Measurements from ENCODE around the gene TMSB10.
"Not testable (repeated sequence)": the region's sequence is repeated elsewhere in the genome, so short reads cannot be mapped to it uniquely, and the experiment has no call there.

Gene TMSB10

DNA sequence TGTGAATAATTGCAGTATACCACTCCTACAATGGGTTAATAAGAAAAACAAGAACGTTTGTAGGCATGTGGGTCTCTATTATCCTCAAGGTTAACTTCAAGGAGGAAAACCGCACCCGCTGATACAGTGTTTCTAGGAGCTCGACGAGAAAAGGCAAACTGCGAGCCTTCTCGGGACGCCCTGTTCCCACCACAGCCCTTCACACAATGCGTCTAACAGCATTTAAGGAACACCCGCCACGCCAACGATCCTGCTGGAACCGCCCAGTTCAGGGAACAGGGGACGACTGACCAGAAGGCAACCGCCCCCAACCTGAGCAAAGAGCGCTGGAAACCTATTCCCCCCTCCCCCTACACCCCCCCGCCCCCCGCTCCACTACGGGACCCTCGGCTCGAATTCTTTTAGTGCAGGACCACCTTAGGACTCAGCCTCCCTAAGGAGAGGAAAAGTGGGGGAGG, 710 bp upstream of the TMSB10 start:
- peak; percentile 52 for DNase-seq (ENCODE audit: low spot score)

DNA sequence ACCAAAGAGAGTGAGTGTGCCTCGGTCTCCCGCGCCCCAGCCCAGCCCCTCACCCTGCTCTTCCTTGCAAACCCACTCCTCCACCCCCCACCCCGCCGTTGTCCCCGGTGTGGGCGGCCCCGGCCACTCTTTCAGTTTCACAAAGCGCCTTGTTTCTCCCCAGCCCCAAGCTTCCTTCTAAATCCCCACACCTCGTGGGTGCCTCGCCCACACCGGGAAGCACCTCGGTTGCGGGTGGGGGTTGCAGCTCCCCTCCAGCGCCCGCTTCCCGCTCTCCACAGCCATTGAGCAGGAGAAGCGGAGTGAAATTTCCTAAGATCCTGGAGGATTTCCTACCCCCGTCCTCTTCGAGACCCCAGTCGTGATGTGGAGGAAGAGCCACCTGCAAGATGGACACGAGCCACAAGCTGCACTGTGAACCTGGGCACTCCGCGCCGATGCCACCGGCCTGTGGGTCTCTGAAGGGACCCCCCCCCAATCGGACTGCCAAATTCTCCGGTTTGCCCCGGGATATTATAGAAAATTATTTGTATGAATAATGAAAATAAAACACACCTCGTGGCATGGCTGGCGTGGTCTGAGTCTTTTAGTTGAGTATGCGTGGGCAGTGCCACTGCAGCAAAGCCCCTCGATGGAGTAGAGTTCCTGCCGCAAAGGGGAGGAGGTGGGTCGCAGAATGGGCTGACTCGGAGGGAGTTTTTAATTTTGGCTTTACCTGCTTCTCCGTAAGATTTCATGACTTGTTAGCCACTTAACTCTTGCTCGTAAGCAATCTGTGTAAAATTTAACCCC, 848 bp downstream of the TMSB10 start:
- DNase-seq (ENCODE audit: low spot score), result peak; percentile 46

DNA sequence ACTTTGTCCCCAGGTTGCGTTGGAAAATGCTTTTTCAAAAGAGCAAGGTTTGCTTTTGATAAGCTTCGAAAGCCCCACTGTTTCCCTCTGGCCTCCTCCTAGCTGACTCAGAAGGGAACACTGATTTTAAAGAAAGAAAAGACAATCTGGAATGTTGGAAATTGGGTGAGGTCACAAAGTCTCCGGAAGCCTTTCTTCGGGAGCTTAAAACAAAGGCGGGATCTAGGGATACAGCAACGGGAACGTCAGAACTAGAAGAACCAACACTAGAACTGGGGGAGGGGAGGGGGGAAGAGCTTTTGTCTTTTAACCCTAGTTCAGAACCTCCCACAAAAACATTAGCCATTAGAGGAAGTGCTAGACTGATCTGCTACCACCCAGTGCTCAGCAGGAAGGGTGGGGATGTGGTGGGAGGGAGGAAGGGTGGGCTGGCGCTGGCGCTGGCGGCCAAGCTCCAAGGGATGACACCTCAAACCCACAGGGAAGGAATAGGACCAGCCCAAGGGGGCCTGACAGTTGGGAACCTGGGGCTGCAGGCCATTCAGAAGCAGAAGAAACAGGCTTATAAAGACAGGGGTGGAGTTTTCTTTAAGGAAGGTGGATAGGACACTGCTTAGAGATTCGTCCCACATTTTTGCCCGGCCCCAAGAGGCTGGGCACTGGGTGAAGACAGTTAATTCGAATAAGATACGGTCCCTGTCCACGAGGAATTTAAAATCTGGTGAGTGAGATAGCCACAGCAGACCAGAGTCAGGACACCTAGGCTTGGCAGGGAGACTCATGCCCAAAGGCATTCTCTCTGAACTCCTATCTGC, 1.7 kb downstream of the TMSB10 start:
- peak; percentile 72 for DNase-seq (ENCODE audit: low spot score)

DNA sequence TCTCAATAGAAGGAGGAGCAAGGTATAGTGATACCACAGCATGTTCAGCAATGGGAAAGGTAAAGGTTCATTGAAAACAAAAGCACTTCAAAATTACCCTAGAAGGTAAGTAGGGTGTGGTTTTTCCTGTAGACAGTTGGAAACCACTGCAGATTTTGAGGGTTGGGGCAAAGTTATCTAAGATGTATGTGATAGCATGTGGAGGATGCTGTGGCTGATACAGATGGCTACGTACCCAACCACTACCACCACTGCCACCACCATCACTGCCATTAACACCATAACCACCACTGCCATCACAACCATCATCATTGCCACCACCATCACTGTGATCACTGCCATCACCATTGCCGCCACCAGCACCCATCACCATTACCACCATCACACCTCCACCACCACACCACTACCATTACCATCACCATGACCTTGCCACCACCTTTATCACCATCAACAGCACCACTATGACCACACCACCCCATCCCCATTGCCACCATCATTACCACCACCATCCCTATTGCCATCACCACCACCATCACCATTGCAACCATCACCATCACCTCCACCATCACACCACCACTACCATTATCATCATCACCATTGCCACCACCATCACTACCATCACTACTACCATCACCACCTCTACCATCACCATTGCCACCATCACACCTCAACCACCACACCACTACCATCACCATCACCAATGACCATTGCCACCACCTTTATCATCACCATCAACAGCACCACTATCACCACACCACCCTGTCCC, 3.7 kb downstream of the TMSB10 start:
- peak; percentile 75 for DNase-seq (ENCODE audit: low spot score)

DNA sequence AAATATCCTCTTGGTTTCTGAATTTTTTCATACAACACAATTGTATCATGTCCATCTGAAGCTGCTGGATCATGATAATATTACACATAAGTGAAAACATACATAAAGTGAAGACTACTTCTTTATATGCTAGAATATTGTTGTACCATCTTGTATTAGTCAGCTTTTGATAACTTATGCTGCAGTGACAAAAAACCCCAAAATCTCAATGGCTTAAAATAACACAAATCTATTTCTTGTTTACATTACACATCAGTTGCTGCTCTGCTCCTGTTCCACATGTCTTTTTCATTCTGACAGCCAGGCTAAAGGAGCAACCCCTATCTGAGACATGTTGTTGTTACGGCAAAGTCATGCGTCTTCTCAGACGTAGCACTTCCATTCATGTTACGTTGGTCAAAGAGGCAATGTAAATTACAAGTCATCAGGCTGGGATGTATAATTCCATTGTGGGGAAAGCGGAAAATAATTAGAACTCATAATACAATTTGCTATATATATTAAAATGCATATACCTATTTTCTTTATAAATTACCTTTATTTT, 5.8 kb downstream of the TMSB10 start:
- DNase-seq (ENCODE audit: low spot score), result no peak

DNA sequence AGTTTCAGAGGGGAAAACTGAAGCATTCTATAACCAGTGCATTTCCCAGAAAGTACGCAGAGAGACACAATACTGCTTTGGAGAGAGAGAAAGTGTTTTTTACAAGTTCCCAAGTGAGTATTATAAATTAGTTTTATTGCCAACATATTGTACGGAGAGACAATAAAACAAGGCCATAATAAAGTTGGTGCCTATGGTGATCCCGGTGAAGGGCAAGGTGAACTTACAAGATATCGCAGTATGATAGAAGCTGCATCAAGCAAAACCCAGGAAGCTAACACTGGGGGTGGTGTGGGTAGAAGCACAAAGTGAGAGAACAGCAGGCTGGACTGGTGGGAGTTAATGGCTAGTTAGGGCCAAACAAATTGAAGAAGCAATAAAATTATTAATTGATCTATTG, 7.5 kb downstream of the TMSB10 start:
- no peak for DNase-seq (ENCODE audit: low spot score)

DNA sequence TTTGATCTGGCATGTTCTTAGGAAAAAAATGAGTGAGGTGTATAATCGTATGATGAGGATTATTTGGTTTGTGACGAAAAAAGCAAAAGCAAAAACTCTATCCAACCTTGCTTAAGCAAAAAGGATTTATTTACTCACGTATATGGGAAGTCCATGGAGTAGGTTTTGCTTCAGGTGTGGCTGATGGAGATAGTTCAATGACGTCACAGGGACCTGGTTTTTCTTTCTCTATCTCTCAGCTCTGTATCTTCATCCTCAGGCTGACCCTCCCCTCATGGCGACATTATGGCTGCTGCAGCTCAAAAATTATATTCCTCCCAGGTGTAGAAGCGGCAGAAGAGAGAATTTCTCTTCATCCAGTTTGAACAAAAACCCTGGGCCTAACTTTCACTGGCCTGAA, 8.9 kb downstream of the TMSB10 start:
- DNase-seq (ENCODE audit: low spot score), result no peak

DNA sequence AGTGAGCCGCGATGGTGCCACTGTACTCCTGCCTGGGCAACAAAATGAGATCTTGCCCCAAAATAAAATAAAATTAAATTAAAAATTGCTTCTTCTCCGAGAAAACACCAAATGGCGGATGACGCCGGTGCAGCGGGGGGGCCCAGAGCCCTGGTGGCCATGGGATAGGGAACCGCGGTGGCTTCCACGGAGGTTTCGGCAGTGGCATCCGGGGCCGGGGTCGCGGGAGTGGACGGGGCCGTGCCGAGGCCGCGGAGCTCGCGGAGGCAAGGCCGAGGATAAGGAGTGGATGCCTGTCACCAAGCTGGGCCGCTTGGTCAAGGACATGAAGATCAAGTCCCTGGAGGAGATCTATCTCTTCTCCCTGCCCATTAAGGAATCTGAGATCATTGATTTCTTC, 10.2 kb downstream of the TMSB10 start:
- DNase-seq (ENCODE audit: low spot score), result not testable (repeated sequence)

DNA sequence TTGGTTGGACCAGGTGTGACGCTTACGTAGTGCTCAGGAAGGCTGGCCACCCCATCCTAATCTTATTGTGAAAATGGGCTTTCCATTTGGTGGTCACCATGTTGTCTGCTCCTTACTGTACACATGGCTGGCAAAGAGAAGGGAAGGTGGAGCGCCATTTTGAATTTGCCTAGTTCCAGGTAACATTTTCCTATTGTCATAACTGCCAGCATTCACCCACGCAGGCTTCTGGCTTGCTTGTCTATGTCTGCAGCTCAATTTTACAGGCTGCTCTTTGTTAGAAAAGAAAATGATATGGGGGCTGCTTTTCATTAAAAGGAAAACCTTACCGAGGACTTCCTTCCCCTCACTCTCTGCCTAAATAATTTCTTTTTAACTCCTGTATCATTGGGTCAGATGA, 12.4 kb downstream of the TMSB10 start:
- DNase-seq (ENCODE audit: low spot score), result not testable (repeated sequence)

DNA sequence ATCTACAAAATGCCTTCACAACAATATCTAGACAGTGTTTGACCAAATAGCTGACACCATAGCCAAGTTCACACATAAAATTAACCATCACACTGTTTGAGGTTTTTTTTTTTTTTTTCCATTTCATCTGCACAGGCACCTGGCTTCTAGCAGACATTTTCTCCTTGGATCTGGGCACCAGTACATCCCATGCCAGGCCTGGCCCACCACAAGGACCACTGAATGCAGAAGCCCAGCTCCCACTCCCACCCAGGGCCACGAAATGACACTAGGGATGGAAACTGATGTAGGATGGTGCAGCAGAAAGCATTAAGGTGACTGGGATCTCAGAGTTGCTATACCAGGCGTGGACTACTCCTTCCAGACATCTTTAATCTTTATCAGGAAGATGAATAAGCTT, 13.0 kb downstream of the TMSB10 start:
- DNase-seq (ENCODE audit: low spot score), result no peak

DNA sequence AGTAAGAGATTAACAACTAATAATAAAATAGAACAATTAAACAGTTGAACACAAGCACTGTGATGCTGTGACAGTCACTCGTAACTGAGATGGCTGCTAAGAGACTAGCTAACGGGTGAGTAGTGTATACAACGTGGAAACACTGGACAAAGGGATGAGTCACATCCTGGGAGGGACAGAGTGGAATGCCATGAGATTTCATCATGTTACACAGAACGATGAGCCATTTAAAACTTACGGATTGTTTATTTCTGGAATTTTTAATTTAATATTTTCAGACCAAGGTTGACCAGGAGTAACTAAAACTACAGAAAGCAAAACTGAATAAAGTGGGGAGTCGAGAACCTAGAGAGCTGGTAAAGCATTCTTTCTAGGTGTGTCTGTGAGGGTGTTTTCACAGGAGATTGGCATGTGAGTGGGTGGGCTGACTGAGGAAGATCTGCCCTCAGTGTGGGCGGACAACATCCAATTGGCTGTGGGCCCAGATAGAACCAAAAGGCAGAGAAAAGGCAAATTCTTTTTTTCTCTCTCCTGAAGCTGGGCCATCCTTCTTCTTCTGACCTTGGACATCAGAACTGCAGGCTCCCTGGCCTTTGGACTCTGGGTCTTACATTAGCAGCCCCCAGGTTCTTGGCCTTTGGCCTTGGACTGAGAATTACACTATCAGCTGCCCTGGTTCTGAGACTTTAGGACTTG, 14.6 kb downstream of the TMSB10 start:
- DNase-seq (ENCODE audit: low spot score), result no peak

DNA sequence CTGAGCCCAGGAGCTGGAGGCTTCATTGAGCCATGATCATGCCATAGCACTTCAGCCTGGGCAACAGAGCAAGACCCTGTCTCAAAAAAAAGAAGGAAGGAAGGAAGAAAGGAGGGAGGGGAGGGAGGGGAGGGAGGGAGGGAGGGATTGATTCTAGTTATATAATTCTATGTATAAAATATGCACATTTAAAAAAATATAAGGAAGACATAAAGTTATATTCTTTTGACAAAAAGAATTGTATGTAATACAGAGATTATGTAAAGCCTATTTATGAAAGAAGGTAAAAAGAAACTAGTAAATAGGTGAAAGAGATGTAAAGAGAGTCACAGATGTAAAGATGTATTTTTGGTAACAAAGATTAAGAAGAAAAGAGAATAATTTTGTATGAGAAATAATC, 17.6 kb downstream of the TMSB10 start:
- no peak for DNase-seq (ENCODE audit: low spot score)

DNA sequence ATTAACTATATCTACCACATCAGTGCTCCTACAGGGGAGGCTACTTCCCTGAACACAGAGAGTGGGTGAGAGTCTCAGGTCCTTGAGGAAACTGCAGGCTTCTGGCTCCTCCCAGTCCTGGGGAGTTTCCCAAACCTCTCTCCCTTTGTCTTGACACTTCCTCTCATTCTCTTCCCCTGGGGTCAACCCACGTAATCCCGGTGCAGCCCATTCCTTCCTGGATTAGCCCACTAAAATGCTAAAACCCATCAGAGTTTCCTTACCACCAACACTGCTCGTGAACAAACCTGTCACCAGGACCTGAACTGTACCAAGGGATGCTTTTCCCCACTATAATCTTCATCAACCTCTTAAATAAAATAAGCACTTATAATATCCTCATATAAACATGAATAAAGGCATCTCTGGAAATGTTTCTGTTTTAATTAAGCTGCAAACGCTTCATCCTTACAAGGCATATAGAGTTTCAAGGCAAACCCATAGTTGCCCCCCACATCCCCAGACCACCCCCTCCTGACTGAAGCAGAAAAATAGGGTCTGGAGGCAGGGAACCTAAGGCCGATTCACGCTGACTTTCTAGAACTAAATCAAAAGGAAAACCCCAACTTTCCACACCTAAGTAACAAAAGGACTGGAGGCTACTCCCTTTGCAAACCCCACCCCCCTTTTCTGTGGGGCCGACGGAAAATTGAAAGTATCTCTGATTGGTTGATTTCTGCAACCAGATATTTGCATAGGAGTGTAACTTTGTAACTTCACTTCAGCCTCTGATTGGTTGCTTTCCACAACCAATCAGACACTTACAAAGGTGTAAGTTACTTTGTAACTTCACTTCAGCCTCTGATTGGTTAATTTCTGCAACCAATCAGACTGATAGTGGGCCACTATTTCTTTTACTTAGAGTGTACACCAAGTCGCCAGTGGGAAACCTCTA, 19.0 kb downstream of the TMSB10 start:
- peak; percentile 72 for DNase-seq (ENCODE audit: low spot score)

DNA sequence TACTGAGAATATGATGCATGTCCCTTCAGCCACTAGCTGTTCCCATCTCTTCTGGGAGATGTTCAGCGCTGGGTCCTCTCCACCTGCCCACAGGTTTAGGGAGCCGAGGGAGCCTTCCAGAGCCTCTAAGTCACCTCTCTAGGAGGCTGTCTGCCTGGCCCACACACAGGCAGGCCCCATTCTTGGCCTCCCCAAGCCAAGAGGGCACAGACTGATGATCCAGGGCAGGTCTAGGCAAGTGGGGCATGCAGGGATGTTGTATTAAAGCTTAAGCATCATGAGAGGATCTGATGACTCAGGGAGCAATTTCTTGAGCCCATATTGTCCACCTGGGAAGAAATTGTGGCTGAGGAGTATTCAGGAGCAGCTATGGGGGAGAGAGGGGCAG, 19.9 kb downstream of the TMSB10 start:
- no peak for DNase-seq (ENCODE audit: low spot score)

DNA sequence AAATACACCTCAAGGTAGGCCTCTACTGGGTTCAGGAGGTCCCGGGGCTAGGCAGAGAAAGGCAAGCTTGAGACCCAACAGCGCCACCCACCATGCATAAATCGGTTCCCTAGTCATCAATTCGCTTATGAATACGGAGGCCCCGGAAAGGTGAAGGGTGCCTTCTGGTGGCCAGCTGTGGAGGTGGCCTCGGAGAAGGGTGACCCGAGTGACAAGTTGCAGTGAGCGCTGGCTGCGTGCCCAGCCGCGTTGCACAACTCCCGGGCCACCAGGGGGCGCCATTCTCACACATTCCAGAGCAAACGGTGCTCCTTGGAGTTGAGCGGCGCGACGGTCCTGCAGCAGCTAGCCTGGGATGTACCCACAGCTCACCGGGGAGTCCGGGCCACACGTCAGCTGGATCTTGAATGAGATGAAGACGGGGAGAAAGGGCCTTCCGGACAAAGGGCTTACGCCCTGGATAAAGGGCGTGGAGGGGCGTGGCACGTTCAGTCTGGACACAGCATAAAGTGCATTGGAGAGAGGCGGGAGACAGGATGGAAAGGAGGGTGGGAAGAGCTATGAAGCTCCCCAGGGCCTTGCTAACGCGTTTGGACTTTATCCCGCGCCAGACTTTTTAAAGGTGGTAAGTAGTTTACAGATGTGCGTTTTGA, 20.4 kb downstream of the TMSB10 start:
- peak; percentile 98 for DNase-seq (ENCODE audit: low spot score)

DNA sequence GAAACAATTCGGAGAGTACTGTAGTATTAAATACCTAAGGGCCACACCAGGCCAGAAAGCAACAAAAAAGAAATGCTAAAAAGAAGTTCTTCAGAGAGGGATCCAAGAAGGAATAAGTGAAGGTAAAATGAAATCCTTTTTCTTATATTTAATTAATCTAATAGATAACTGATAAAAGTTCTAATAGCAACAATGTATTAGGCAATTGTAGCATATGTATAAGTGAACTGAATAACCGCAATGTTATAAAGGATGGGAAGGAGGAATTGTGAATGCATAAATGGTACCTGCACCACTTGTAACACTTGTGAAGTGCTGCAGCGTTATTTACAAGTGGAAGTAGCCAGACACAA, 21.8 kb downstream of the TMSB10 start:
- DNase-seq (ENCODE audit: low spot score), result no peak

DNA sequence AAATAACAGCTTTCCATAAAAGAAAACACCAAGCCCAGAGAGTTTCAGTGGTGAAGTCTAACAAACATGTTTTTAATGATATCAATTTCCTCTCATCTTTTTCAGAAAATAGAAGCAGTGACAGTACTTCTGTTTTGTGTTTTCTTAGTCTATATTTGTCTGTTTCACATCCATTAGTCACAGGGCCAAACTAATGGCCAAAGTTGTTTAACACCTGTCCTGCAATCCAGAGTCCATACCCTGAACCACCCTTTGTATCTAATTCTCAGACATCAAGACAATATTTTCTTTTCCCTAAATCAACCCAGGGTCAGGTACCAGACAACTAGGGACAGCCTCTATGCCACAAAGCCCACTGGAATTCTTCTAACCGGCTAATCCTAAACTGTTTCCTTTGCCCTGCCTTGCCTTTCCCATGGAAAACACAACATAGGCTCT, 25.9 kb downstream of the TMSB10 start:
- no peak for DNase-seq (ENCODE audit: low spot score)

DNA sequence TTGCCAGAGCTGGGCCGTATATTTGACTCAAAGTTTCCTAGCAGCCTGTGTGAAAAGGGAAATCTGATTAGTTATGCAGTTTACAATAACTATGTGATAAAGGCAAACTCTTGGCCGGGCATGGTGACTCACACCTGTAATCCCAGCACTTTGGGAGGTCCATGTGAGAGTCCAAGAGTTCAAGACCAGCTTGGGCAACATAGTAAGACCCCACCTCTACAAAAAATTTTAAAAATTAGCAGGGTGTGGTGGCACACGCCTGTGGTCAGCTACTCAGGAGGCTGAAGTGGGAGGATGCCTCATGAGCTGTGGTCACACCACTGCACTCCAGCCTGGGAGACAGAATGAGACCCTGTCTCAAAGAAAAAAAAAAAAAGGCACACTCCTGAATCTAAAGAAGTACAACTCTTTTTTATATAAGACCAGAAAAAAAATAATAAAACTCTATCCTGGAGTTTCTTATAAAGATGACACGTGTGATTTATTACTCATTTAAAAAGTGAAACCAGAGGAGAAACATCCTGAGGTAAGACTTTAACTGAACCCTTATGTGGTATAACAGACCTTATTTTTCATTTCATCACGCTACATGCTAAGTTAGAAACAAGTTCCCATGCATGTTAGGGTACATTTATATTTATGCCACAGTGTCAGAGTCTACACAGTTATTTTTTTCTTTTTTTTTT, 32.9 kb downstream of the TMSB10 start:
- peak; percentile 48 for DNase-seq (ENCODE audit: low spot score)

DNA sequence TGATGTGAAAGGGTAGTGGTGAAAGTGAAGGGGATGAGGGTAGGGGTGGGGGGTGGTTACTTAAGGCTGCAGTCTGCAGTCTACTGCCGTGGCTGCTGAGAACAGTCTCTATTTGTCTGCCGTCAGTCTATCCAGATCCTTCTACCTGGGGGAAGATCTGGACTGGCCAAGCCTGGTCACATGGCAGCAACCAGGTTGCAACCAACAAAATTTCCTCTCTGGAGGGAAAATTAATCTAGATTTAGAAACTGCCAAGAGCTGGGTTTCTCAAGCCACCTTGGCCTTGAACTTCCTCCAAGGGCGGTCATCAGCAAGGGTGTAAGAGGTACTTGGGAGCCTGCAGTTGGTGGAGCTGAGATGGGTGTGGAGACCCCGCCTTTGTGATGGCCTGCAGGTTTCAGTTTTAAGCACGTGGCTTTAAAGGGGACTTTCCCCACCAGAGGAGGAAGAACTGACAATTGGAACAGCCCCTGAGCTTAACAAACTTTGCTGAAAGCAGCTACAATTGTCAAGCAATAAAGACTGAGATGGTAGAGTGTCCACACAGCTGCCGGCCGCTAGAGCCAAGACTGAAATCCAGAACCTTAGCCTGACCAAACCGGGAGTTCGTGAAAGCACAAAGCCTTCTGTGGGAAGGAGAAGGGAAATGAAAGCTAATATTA, 34.1 kb downstream of the TMSB10 start:
- peak; percentile 84 for DNase-seq (ENCODE audit: low spot score)

Measured in CD4-positive, alpha-beta T cell treated with Interleukin-15 for 4 hours (primary cell).